NCI-H1694 treated with DMSO at 0.1 percent for 48 hours (cell line): ENCODE data around the gene REEP3.
A peak's percentile ranks its signal among the peaks of the same experiment; 100 is the strongest.
"Not testable (repeated sequence)": the region's sequence is repeated elsewhere in the genome, so short reads cannot be mapped to it uniquely, and the experiment has no call there.

Experiments
- DNase-seq: peaks from one replicate; lab custom pipeline; 2025; lab: John Stamatoyannopoulos, UW

Gene REEP3

DNA sequence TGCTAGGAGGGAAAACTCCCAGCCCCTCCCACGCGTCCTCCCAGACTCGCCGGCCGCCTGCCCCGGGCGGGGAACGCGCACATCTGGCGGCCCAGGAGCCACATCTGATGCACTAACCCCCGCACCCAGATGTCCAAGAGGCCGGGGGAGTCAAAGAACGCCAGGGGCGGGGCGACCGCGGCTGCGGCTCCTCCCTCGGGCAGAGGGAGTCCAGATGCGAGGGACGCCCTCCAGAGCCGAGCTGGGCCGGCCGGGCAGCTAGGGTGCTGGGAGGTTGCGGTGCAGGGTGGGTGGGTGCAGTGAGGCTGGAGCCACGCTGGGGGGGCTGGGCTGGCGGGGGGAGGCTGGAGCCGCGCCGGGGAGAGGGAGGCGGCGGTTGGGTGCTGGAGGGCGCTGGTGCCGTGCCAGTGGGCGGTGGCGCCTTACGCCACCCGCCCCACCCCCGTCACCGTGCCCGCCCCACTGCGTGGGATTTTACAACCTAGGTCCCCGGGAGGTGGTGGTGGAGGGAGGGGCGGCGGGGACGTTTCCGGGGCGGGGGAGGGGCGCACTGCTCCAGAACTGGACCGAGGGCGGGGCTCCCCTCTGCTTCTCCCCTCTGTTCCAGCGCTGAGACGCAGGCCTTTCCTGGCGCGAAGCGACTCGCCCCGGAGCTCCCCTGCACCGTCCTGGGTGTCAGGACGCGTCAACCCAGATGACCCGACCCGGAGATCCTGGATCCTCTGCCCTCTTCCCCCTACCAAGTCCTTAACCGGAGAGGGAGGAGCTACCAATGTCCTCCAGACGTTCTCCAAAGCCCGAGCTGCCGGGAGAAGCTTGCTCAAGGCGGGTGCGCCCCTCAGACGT lies 109.1 kb downstream of the REEP3 start:
- DNase-seq, result peak; percentile 72

GRCh38 chr10:63630931-63631680 lies 109.9 kb downstream of the REEP3 start:
- DNase-seq, result no peak

- DNase-seq, result no peak
Observed at GRCh38 chr10:63631991-63632390, 110.8 kb downstream of the REEP3 start.

GRCh38 chr10:63633677-63634487 lies 112.7 kb downstream of the REEP3 start:
- DNase-seq, result peak; percentile 39

- DNase-seq, result no peak
Observed at GRCh38 chr10:63634488-63635065, 113.4 kb downstream of the REEP3 start.

DNA sequence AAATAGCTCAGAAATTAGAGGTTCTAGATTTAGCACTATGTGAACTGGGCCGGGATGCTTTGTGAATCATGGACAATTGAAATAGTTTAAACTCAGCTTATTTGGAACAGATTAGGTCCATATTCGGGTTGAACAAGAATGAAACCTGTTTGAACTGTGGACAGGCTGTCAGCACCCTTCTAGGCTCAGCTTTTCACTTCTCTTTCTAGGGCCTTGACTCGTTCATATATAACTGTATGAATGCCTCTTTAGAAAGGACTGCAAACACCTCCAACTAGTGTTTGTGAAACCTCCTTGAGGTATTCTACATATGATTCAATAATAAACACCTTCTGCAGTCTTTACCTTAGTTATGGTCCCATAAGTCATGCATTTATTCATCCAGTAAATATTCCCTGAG lies 115.6 kb downstream of the REEP3 start:
- no peak for DNase-seq

DNA sequence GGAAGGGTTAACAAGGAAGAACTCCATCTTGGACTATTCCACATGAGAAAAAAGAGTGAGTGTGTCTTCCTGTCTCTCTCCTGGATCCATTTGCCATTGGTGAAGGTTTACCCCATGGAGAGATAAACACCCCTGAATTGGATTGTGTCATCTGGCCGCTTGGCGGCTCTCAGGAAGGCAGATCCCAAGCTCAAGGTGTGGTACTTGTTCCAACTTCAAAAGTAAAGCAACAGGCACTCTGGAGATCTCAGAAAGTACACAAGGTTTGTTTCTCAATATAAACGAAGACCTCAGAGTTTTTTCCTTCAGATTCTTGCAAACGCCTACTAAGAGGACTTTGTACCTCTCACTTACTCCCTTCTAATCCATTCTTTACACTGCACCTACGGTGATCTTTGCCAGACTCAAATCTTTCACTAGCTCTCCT lies 116.7 kb downstream of the REEP3 start:
- DNase-seq, result no peak

- no peak for DNase-seq
Observed at GRCh38 chr10:63641366-63641765, 120.2 kb downstream of the REEP3 start.

DNA sequence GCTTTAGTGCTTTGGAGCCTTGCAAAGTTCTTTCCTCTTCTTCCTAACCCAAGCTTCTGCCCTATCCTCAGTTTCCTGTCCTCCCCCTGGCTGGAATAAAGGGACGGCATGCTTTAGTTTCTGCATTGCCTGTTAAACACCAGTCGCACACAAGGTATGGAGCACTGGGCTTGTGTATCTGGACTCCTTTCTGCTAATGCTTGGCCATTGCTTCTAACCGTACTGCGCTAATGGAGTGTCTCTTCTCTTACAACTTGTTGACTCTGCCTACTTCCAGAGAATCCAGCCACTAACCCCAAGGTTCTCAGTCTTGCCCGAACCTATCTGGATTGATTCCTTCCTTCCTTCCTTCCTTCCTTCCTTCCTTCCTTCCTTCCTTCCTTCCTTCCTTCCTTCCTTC lies 120.6 kb downstream of the REEP3 start:
- no peak for DNase-seq

- no peak for DNase-seq
Observed at GRCh38 chr10:63642808-63643207, 121.6 kb downstream of the REEP3 start.

GRCh38 chr10:63644418-63645142 lies 123.4 kb downstream of the REEP3 start:
- DNase-seq, result no peak

- DNase-seq, result no peak
Observed at GRCh38 chr10:63645195-63645594, 124.0 kb downstream of the REEP3 start.

DNA sequence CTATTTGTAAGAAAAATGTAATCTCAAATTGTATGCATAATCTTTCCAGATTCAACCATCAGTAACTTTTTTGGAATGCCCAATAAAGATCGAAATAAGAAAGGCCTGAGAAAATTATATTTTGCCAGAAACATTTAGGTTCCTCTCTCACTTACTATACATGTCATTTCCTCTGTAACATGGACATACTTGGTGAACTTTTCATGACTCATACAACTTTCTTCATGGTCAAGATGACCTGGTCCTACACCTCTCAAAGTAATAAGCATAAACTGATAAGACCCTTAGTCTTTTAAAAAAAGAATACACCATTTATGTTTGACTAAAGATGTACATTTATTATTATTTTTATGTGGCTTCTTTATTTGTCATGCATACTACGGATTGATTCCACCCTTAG lies 125.3 kb downstream of the REEP3 start:
- no peak for DNase-seq

DNA sequence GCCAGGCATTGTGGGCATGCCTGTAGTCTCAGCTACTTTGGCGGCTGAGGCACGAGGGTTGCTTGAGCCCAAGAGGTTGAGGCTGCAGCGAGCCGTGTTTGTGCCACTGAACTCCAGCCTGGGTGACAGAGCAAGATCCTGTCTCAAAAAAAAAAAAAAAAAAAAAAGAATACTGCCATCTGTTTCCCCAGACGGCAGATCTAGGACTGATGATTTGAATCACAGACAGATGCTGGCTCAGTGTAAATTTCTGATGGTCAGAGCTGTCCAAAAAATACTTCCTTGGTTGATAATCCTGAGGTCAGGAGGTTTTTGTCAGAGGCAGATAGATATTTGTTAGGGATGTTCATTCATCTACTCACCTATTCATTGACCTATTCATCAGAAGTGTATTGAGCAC lies 130.7 kb downstream of the REEP3 start:
- peak; percentile 29 for DNase-seq

DNA sequence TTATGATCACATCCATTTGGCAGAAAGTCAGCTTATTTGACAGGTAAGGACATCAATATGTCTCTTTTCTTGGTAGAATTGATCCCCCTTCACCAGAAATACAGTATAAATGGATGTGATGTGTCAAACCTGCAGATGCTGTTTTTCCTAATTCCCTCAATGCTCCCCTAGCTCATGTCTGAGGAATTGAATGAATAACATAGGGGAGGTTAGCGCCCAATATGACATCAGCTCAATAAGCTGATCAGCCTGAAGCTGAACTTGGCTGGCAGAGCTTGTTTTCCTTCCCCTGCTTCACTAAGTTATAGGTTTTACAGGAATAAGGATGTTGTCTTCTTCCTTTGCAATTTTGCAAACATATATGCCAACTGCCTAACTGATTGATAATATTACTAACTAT lies 132.5 kb downstream of the REEP3 start:
- DNase-seq, result no peak

- DNase-seq, result peak; percentile 31
Observed at GRCh38 chr10:63657761-63658160, 136.6 kb downstream of the REEP3 start.

GRCh38 chr10:63660941-63661340 lies 139.7 kb downstream of the REEP3 start:
- DNase-seq, result not testable (repeated sequence)

- DNase-seq, result no peak
Observed at GRCh38 chr10:63661347-63661746, 140.1 kb downstream of the REEP3 start.

DNA sequence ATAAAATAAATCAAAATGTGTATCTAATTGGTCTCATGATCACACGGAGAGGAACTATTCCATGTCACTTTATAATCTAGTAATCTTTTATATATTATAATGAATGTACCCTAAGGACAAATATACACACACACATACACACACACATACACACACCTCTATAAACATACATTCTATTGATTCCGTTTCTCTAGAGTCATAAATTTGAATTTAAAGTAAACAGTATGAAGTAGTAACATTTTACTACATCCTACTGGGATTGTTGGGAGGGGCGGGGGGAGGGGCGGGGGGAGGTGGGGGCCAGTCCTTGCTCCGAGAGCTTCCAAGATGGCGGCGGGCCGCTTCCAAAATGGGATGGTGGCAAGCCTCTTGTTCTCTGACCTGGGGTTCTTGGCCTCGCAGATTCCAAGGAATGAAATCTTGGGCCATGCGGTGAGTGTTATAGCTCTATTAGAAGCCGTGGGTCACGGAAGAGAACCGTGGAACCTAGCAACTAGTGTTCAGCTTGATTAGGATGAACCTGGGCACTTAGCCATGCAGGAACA lies 143.2 kb downstream of the REEP3 start:
- DNase-seq, result no peak

- DNase-seq, result not testable (repeated sequence)
Observed at GRCh38 chr10:63665006-63665580, 143.9 kb downstream of the REEP3 start.

DNA sequence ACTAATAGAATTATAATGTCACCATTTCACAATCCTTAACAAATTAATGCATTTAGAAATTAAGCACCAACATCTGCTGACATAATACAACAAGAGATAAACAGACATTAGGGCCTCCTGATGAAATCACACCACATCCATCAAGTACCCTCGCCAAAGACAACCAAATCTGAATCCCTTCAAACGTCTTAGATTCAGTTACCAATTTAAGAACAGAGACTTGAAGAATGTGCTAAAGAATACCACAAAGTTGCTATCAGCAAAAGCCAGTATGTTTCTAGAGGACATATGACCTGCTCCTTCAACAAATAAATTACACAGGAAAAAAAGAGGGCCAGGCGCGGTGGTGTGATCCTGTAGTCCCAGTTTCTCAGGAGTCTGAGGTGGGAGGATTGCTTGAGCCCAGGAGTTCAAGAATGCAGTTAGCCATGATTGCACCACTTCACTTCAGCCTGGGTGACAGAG lies 144.5 kb downstream of the REEP3 start:
- DNase-seq, result no peak
